ENCODE data around the gene RASGRF1.

DNA sequence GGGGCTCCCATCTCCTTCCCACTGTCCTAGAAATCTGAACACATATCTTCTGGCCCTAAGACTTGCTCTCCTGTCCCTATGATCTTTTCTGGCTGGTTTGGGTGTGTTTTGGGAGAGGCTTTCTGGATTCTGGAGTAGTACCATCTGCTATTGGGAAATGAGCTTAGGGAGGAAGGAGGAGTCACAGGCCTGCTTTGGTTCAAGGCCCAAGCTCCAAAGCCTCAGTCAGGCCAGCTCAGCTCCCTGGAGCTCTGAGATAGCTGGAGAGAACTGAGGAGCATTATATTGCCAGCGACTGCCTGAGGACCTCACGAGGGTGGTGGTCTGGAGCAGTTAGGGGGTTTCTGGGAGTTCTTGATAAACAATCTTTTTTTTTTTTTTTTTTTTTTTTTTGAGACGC, 18.7 kb downstream of the RASGRF1 start:
- TF ChIP-seq EZH2 (IDR thresholded peaks at IDR 0.05) (no peak), POLR2AphosphoS5 (IDR thresholded peaks at IDR 0.05; ENCODE audit: borderline replicate concordance, low read depth, low read length) (no peak)

All from SK-N-MC (cell line).